ENCODE measurements around the gene TAL1.

The TAL1 gene

GRCh38 chr1:47232187-47232874 is at the start of gene TAL1:
Gene TAL1 (minus strand): TSS chr1:47232225. CDS start chr1:47225888, 6,337 bp downstream.
- TF ChIP-seq GLIS3 (CRISPR knock-in tag; IDR thresholded peaks at IDR 0.05) (no peak), ZNF8 (CRISPR knock-in tag; IDR thresholded peaks at IDR 0.05) (no peak), CSRNP3 (CRISPR knock-in tag; IDR thresholded peaks at IDR 0.05) (no peak), ARNTL (CRISPR knock-in tag; IDR thresholded peaks at IDR 0.05; ENCODE audit: borderline replicate concordance, low read depth) (no peak), ZFP3 (CRISPR knock-in tag; IDR thresholded peaks at IDR 0.05) (no peak), ZNF70 (CRISPR knock-in tag; IDR thresholded peaks at IDR 0.05) (no peak), ZFP30 (CRISPR knock-in tag; IDR thresholded peaks at IDR 0.05) (no peak)
- TF ChIP-seq, protein P1, sequence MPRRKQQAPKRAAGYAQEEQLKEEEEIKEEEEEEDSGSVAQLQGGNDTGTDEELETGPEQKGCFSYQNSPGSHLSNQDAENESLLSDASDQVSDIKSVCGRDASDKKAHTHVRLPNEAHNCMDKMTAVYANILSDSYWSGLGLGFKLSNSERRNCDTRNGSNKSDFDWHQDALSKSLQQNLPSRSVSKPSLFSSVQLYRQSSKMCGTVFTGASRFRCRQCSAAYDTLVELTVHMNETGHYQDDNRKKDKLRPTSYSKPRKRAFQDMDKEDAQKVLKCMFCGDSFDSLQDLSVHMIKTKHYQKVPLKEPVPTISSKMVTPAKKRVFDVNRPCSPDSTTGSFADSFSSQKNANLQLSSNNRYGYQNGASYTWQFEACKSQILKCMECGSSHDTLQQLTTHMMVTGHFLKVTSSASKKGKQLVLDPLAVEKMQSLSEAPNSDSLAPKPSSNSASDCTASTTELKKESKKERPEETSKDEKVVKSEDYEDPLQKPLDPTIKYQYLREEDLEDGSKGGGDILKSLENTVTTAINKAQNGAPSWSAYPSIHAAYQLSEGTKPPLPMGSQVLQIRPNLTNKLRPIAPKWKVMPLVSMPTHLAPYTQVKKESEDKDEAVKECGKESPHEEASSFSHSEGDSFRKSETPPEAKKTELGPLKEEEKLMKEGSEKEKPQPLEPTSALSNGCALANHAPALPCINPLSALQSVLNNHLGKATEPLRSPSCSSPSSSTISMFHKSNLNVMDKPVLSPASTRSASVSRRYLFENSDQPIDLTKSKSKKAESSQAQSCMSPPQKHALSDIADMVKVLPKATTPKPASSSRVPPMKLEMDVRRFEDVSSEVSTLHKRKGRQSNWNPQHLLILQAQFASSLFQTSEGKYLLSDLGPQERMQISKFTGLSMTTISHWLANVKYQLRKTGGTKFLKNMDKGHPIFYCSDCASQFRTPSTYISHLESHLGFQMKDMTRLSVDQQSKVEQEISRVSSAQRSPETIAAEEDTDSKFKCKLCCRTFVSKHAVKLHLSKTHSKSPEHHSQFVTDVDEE (CRISPR knock-in tag; IDR thresholded peaks at IDR 0.05) = no peak
- TF ChIP-seq, protein P2, sequence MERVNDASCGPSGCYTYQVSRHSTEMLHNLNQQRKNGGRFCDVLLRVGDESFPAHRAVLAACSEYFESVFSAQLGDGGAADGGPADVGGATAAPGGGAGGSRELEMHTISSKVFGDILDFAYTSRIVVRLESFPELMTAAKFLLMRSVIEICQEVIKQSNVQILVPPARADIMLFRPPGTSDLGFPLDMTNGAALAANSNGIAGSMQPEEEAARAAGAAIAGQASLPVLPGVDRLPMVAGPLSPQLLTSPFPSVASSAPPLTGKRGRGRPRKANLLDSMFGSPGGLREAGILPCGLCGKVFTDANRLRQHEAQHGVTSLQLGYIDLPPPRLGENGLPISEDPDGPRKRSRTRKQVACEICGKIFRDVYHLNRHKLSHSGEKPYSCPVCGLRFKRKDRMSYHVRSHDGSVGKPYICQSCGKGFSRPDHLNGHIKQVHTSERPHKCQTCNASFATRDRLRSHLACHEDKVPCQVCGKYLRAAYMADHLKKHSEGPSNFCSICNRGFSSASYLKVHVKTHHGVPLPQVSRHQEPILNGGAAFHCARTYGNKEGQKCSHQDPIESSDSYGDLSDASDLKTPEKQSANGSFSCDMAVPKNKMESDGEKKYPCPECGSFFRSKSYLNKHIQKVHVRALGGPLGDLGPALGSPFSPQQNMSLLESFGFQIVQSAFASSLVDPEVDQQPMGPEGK (CRISPR knock-in tag; IDR thresholded peaks at IDR 0.05; ENCODE audit: borderline replicate concordance) = no peak

GRCh38 chr1:47280142-47280541 is 48.1 kb upstream of the TAL1 start:
- no peak for TF ChIP-seq OSR1 (CRISPR knock-in tag; IDR thresholded peaks at IDR 0.05)
- TF ChIP-seq CSRNP3 (CRISPR knock-in tag; IDR thresholded peaks at IDR 0.05) = no peak
- no peak for TF ChIP-seq TCF4 (CRISPR knock-in tag; IDR thresholded peaks at IDR 0.05; ENCODE audit: borderline replicate concordance)
- no peak for TF ChIP-seq ZFP3 (CRISPR knock-in tag; IDR thresholded peaks at IDR 0.05)
- TF ChIP-seq CREB5 (CRISPR knock-in tag; IDR thresholded peaks at IDR 0.05; ENCODE audit: low read depth) = no peak
- TF ChIP-seq, protein P3, sequence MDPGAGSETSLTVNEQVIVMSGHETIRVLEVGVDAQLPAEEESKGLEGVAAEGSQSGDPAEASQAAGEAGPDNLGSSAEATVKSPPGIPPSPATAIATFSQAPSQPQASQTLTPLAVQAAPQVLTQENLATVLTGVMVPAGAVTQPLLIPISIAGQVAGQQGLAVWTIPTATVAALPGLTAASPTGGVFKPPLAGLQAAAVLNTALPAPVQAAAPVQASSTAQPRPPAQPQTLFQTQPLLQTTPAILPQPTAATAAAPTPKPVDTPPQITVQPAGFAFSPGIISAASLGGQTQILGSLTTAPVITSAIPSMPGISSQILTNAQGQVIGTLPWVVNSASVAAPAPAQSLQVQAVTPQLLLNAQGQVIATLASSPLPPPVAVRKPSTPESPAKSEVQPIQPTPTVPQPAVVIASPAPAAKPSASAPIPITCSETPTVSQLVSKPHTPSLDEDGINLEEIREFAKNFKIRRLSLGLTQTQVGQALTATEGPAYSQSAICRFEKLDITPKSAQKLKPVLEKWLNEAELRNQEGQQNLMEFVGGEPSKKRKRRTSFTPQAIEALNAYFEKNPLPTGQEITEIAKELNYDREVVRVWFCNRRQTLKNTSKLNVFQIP (CRISPR knock-in tag; IDR thresholded peaks at IDR 0.05; ENCODE audit: borderline replicate concordance, low read depth) = no peak
- TF ChIP-seq SNAI2 (CRISPR knock-in tag; IDR thresholded peaks at IDR 0.05) = no peak
- TF ChIP-seq, protein P1 (CRISPR knock-in tag; IDR thresholded peaks at IDR 0.05) = no peak
- no peak for TF ChIP-seq RARB (CRISPR knock-in tag; IDR thresholded peaks at IDR 0.05)
- TF ChIP-seq, protein P2 (CRISPR knock-in tag; IDR thresholded peaks at IDR 0.05; ENCODE audit: borderline replicate concordance) = no peak
- TF ChIP-seq TOX (CRISPR knock-in tag; IDR thresholded peaks at IDR 0.05; ENCODE audit: borderline replicate concordance) = no peak
- no peak for TF ChIP-seq ARNTL (CRISPR knock-in tag; IDR thresholded peaks at IDR 0.05; ENCODE audit: borderline replicate concordance, low read depth)
- no peak for TF ChIP-seq ZFP30 (CRISPR knock-in tag; IDR thresholded peaks at IDR 0.05)
- TF ChIP-seq ESRRG (CRISPR knock-in tag; IDR thresholded peaks at IDR 0.05) = no peak
- TF ChIP-seq ISL1 (CRISPR knock-in tag; IDR thresholded peaks at IDR 0.05) = no peak
- no peak for TF ChIP-seq ZNF70 (CRISPR knock-in tag; IDR thresholded peaks at IDR 0.05)
- no peak for TF ChIP-seq ZNF565 (CRISPR knock-in tag; conservative IDR thresholded peaks at IDR 0.05; ENCODE audit: low read depth)
- TF ChIP-seq ZNF8 (CRISPR knock-in tag; IDR thresholded peaks at IDR 0.05) = no peak
- no peak for TF ChIP-seq ZC3H10 (CRISPR knock-in tag; IDR thresholded peaks at IDR 0.05)
- no peak for TF ChIP-seq GLIS3 (CRISPR knock-in tag; IDR thresholded peaks at IDR 0.05)
- no peak for ATAC-seq

More at GRCh38 chr1:47232187-47232874, at the start of gene TAL1:
- ATAC-seq = no peak; the same call in 2 of the 3 replicates
